Measurements from ENCODE around the gene SH2D6.

DNA sequence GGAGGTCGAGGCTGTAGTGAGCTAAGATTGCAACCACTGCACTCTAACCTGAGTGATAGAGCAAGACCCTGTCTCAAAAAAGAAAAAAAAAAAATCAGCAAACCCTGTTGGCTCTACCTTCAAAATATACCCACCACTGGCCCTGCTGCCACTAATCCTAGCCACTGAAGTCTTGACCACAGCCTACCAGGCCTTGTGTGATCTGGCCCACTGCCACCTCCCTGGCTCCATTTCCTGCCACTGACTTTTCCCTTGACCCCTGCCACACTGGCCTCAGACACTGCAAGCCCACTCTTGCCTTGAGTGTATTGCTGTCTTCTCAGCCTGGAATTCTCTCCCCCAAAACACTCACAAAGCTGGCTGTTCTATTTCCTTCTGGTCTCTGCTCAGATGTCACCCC lies 33.7 kb downstream of the SH2D6 start:
- TF ChIP-seq EZH2 (IDR thresholded peaks at IDR 0.05; ENCODE audit: borderline replicate concordance, insufficient read depth, low read length, poor library complexity, severe bottlenecking) (no peak), TAF1 (IDR thresholded peaks at IDR 0.05; ENCODE audit: low read depth) (no peak), MXI1 (conservative IDR thresholded peaks at IDR 0.05; ENCODE audit: poor library complexity, severe bottlenecking) (no peak)
- TF ChIP-seq, protein P1, sequence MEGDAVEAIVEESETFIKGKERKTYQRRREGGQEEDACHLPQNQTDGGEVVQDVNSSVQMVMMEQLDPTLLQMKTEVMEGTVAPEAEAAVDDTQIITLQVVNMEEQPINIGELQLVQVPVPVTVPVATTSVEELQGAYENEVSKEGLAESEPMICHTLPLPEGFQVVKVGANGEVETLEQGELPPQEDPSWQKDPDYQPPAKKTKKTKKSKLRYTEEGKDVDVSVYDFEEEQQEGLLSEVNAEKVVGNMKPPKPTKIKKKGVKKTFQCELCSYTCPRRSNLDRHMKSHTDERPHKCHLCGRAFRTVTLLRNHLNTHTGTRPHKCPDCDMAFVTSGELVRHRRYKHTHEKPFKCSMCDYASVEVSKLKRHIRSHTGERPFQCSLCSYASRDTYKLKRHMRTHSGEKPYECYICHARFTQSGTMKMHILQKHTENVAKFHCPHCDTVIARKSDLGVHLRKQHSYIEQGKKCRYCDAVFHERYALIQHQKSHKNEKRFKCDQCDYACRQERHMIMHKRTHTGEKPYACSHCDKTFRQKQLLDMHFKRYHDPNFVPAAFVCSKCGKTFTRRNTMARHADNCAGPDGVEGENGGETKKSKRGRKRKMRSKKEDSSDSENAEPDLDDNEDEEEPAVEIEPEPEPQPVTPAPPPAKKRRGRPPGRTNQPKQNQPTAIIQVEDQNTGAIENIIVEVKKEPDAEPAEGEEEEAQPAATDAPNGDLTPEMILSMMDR (IDR thresholded peaks at IDR 0.05; ENCODE audit: poor library complexity, severe bottlenecking): no peak
